ENCODE data around the gene PFKM. TPM values are rescaled to one million over a fixed set of nuclear protein-coding genes. Genes with fewer than 3 reads are reported as not detected.

Gene PFKM
- total RNA-seq, 1 experiment from 2014 or later, result 92.4 TPM

DNA sequence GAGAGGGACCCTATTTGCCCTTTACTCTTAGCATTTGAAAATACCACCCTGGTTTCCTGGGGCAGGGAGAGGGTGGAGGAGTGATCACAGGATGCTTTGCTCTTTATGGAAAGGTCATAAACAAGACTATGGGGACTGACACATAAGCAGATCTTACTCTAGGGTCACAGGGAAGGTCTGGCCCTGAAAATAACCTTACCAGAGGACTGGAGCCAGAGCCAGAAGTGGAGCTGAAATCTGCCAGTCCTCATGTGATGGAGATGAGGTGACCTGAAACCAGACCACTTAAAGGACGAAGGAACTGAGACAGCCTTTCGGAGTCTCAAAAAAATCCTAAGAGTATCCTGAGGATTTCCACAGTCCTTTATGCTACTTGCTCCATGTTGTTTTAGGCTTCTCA lies 12.4 kb downstream of the PFKM start:
- H3K36me3 Mint-ChIP-seq (ENCODE audit: insufficient read depth in 1 of 3, low read depth in 3 of 3), result peaks cover 35 to 83% (median 79%) of the 10 kb centered on the region in 3 experiments

More for the DNA sequence above, 12.4 kb downstream of the PFKM start:
- H3K18ac ChIP-seq (ENCODE audit: insufficient read length, low read depth, low read length), result no peak overlapping the region
- no peak overlapping the region for H2AFZ ChIP-seq (ENCODE audit: low read length)
- DNase-seq, result no peak
- H2BK20ac ChIP-seq (ENCODE audit: low read depth, low read length, poor library complexity, severe bottlenecking), result no peak overlapping the region
- H3K14ac ChIP-seq (ENCODE audit: insufficient read depth, low read length), result no peak overlapping the region
- TF ChIP-seq CTCF (conservative IDR thresholded peaks at IDR 0.05), result no peak
- no peak overlapping the region for H4K91ac ChIP-seq (ENCODE audit: insufficient read length, low read depth, low read length)
- no peak overlapping the region for H2BK120ac ChIP-seq (ENCODE audit: low read depth, low read length, poor library complexity, severe bottlenecking)
- H3K4me2 ChIP-seq (ENCODE audit: insufficient read depth, insufficient read length, low read length), result no peak overlapping the region
- Mint-ChIP-seq H3K4me3 (no peak overlapping the region), H3K27ac (no peak overlapping the region), H3K27me3 (ENCODE audit: low read depth) (no peaks in the 10 kb centered on the region; the same call in 1 of the 2 replicates), H3K4me1 (no peaks in the 10 kb centered on the region), H3K9me3 (no peaks in the 10 kb centered on the region)
- H2BK15ac ChIP-seq (ENCODE audit: low read depth, low read length), result no peak overlapping the region
- no peak overlapping the region for H3K56ac ChIP-seq (ENCODE audit: insufficient read length, low read depth, low read length)
- no peak overlapping the region for H3K4ac ChIP-seq (ENCODE audit: low read depth, low read length)
- no peak overlapping the region for H4K5ac ChIP-seq (ENCODE audit: insufficient read length, low read depth, low read length)
- no peak overlapping the region for H2AK5ac ChIP-seq (ENCODE audit: insufficient read length, low read length)
- no peaks in the 10 kb centered on the region for H3K79me1 ChIP-seq (ENCODE audit: insufficient read depth, low read depth, low read length, poor library complexity, severe bottlenecking)
- H3K4me1 ChIP-seq (ENCODE audit: insufficient read depth, low read length), result no peaks in the 10 kb centered on the region
- H2BK5ac ChIP-seq (ENCODE audit: insufficient read length, low read length), result no peak overlapping the region
- H3K9ac ChIP-seq (ENCODE audit: extremely low read depth, insufficient read length, low read length), result no peak overlapping the region
- H3K23me2 ChIP-seq (ENCODE audit: insufficient read length, low read depth, low read length, poor library complexity, severe bottlenecking), result no peaks in the 10 kb centered on the region
- no peak overlapping the region for H2BK12ac ChIP-seq (ENCODE audit: insufficient read length, low read depth, low read length)
- H3K27me3 ChIP-seq (ENCODE audit: insufficient read depth, low read length), result no peaks in the 10 kb centered on the region
- no peaks in the 10 kb centered on the region for H3K79me2 ChIP-seq (ENCODE audit: insufficient read depth, low read length)
- H4K20me1 ChIP-seq (ENCODE audit: control insufficient read depth, insufficient read depth, insufficient read length), result no peaks in the 10 kb centered on the region
- H3T11ph ChIP-seq (ENCODE audit: low read length), result no peak overlapping the region
- no peaks in the 10 kb centered on the region for H3K9me3 ChIP-seq (ENCODE audit: control insufficient read depth, low read depth, low read length)
- WGBS (ENCODE audit: extremely low coverage, insufficient read length, low lambda C conversion rate), result no CpG with 5 or more reads among the region's 2 CpGs
- no peak overlapping the region for H3K27ac ChIP-seq (ENCODE audit: insufficient read length, low read depth, low read length)
- H3K23ac ChIP-seq (ENCODE audit: insufficient read length, low read depth, low read length), result no peak overlapping the region
- H4K8ac ChIP-seq (replicated peaks; ENCODE audit: insufficient read length, low read depth, low read length), result no peak overlapping the region
